Stimulated activated CD8-positive, alpha-beta memory T cell treated with anti-CD3 and anti-CD28 coated beads, Interleukin-7, amount 100 ng/mL, for 24 hours (primary cell): ENCODE results near the gene DENND6B.
"Not testable (repeated sequence)": the region's sequence is repeated elsewhere in the genome, so short reads cannot be mapped to it uniquely, and the experiment has no call there.

ENCODE experiments used
- DNase-seq: peaks from one replicate; pipeline ENCODE4 v3.0.0-alpha.2; 2020; ENCODE audit warnings: low read depth

The DENND6B gene, protein sequence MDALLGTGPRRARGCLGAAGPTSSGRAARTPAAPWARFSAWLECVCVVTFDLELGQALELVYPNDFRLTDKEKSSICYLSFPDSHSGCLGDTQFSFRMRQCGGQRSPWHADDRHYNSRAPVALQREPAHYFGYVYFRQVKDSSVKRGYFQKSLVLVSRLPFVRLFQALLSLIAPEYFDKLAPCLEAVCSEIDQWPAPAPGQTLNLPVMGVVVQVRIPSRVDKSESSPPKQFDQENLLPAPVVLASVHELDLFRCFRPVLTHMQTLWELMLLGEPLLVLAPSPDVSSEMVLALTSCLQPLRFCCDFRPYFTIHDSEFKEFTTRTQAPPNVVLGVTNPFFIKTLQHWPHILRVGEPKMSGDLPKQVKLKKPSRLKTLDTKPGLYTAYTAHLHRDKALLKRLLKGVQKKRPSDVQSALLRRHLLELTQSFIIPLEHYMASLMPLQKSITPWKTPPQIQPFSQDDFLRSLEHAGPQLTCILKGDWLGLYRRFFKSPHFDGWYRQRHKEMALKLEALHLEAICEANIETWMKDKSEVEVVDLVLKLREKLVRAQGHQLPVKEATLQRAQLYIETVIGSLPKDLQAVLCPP

DNA sequence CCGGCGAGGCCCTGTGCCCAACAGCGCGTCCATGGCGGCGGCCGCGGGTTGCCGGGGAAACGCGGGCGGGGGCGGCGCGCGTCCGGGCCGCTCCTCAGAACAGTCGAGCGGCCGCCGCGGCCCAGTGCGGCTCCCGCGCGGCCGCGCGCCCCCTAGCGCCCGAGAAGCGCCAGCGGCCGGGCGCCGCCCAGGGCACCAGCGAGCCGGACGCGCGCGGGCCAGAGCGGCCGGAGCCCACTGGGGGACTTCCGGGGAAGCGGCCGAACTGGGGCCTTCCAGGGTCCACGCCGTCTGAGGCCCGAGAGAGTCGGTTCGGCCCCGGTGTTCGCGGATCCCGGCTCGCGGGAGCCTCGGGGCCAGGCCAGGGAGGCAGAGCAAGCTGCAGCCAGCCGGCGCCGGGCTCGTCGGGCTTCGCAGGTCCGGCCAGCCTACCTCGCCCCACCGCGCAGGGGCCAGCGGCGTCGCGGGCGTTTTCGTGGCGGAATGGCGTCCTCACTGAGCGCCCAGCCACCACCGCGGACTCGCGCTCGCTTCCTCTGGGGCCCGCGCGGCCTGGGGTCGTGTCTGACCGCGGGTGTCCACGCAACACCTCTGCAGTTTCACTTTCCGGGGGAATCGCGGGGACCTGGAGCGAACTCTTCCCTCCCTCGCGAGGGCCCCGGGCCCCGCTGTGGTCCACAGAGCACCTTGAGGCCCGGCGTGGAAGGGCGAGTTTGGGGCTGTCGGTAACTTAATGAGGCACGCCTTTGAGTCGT, at the start of gene DENND6B:
TSS of gene DENND6B (minus strand) at position 57 of the 755 bp plus-strand sequence. CDS start at position 33, 24 bp downstream.
- DNase-seq = no peak

DNA sequence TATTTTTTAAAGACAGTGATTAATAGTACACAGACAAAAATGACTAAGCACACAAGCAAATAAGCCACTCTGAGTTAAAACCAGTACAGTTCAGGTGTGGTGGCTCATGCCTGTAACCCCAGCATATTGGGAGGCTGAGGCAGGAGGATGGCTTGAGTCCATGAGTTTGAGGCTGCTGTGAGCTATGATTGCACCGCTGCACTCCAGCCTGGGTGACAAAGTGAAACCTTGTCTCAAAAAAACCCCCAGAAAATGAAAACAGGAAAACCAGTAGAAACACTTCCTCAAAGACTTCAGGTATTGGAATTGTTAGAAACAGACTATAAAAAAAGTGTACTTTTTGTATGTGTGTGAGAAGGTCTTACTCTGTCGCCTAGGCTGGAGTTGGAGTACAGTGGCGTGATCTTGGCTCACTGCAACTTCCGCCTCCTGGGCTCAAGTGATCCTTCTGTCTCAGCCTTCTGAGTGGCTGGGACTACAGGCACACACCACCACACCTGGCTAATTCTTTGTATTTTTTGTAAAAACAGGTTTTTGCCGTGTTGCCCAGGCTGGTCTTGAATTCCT, 49.4 kb upstream of the DENND6B start:
- no peak for DNase-seq

DNA sequence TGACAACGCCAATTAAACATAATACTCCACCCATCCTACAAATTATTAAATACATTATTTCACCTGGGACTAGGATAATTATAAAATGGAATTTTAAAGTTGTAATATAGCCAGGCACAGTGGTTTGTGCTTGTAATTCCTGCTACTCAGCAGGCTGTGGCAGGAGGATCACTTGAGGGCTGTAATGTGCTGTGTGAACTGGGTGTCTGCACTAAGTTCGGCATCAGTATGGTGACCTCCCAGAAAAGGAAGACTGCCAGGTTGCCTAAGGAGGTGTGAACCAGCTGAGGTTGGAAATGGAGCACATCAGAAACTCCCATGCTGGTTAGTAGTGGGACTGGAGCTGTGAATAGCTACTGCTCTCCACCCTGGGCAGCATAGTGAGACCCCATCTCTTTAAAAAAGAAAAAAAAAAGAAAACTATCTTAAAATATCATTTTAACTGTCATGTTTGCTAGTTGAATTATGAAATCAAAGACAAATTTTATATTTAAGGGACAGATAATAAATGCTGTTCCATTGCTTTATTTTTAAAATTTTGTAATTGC, 44.4 kb upstream of the DENND6B start:
- no peak for DNase-seq

DNA sequence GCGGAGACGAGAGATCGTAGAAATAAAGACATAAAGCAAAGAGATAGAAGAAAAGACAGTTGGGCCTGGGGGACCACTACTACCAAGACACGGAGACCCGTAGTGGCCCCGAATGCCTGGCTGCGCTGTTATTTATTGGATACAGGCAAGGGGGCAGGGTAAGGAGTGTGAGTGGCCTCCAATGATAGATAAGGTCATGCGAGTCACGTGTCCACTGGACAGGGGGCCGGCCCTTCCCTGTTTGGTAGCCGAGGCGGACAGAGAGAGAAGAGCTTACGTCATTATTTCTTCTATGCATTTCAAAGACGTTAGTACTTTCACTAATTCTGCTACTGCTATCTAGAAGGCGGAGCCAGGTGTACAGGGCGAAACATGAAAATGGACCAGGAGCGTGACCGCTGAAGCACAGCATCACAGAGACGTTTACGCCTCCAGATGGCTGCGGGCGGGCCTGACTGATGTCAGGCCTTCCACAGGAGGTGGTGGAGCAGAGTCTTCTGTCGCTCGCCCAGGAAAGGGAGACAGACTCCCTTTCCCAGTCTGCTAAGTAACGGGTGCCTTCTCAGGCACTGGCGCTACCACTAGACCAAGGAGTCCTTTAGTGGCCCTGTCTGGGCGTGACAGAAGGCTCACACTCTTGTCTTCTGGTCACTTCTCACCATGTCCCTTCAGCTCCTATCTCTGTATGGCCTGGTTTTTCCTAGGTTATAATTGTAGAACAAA, 41.1 kb upstream of the DENND6B start:
- no peak for DNase-seq

DNA sequence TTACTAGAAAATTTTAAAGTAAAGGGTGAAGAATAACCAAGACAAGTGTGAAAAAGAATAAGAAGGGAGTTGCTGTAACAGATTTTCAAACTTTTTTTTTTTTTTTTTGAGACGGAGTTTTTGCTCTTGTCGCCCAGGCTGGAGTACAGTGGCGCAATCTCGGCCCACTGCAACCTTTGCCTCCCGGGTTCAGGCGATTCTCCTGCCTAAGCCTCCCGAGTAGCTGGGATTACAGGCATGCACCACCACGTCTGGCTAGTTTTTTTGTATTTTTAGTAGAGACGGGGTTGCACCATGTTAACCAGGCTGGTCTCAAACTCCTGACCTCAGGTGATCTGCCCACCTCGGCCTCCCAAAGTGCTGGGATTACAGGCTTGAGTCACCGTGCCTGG, 37.0 kb upstream of the DENND6B start:
- DNase-seq = not testable (repeated sequence)

DNA sequence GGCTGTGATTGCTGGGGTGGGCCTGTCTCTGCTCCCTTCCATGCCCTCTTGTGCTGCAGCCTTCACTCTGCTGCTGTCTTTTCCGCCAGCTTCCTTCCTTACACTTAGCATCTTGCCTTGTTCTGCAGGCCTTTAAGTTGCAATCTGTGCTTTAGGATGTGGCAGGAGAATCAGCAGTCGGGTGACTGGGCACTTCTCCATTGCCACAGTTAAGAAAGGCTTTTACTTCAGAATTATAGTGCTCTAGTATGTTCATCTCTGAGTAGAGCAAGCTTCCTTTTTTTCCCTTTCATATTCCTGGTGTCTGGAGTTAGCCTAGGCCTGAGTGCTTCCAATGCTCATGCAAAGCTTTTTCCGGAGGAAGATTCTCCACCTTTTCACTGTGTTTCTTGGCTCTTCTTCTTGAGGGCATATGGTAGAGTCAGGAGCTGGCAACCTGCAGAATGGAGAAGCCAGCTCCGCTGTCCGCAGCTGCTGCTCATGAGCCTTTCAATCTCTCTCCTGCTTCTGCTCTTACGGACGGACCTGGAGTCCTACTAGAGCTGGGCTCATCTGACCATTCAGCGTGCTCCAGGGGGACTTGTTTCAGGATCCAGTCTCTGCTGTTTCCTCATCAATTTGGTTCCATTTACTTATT, 36.5 kb upstream of the DENND6B start:
- DNase-seq = no peak

DNA sequence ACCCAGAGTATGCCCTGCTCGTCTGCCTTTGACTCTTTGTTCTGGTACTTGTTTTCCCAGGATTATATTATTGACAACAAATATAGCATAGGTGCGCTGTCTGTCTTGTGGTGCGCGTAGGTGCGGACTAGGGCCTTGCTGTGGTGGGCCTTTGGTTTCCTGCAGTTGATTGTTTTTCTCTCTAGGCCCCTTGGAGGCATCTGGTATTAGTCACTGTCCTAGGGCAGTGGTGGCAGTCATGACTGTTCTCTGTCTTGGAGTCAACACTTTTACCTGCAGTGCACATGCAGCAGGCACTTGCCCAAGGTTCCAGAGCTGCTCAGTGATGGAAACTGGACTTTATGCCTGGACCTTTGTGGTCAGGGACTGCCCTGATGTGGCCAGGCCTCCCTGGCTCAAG, 34.9 kb upstream of the DENND6B start:
- no peak for DNase-seq

DNA sequence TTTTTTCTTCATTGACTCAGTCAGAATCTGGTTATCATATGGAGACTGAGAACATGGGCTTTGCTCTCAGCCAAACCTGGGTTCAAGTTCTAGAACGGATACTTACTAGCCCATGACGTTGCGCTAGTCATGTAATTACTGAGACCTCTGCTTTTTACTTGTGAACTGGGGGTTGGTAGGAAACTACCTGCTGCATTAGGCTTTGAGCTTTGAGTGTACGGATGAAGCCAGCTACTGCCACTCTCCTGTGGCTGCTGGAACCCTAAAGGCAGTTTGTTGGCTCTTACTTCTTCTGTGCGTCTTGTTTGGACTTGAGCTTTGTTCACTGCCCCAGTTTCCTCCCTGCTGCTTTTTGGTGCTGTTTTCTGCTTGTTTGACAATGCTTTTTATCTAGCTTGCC, 34.4 kb upstream of the DENND6B start:
- no peak for DNase-seq

DNA sequence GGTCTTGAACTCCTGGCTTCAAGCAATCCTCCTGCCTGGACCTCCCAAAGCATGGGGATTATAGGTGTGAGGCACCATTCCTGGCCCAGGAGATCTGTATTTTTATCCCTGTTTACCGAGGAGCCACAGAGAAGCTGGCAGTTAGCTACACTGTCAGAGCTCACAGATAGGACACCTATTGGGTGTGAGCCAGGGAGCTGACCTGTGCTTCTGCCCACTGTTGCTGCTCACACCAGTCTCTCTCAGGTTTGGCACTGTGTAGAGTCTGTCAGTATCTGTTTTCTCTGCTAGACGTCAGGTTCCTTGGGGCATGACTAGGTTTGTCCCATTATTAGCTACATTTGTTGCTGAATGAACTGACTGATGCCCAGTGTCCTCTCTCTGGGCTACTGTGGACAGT, 33.8 kb upstream of the DENND6B start:
- DNase-seq = no peak

DNA sequence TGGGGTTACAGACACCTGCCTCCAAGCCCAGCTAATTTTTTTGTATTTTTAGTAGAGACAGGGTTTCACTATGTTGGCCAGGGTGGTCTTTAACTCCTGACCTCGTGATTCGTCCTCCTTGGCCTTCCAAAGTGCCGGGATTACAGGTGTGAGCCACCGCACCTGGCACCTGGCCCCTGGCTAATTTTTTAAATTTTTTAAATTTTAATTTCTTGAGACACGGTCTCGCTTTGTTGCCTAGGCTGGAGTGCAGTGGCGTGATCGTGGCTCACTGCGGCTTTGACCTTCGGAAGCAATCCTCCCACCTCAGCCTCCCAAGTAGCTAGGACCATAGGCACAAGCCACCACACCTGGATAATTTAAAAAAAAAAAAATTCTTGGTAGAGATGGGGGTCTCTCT, 30.9 kb upstream of the DENND6B start:
- no peak for DNase-seq

DNA sequence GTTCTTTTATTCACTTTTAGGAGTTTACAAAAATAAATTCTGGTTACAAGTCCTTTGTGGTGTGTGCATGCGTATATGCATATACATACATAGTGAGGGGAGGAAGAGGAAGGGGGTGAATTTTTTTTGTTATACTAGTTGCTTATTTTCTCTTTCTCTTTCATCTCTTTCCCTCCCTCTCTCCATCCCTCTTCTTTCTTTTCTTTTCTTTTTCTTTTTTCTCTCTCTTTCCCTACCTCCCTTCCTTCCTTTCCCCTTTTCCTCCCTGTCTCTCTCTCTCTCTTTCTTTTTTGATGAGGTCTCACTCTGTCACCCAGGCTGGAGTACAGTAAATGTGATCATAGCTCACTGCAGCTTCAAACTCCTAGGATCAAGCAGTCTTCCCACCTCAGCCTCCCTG, 30.4 kb upstream of the DENND6B start:
- no peak for DNase-seq

DNA sequence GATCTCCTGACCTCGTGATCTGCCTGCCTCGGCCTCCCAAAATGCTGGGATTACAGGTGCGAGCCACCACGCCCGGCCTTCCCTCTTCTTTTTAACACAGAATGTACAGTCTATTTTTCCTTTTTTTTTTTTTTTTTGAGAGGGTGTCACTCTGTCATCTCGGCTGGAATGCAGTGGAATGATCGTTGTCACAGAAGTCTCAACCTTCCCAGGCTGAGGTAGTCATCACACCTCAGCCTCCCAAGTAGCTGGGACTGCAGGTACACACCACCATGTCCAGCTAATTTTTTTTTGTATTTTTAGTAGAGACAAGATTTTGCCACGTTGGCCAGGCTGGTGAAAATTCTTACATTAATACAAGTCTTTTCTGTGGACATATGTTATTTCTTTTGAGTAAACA, 29.4 kb upstream of the DENND6B start:
- DNase-seq = no peak

DNA sequence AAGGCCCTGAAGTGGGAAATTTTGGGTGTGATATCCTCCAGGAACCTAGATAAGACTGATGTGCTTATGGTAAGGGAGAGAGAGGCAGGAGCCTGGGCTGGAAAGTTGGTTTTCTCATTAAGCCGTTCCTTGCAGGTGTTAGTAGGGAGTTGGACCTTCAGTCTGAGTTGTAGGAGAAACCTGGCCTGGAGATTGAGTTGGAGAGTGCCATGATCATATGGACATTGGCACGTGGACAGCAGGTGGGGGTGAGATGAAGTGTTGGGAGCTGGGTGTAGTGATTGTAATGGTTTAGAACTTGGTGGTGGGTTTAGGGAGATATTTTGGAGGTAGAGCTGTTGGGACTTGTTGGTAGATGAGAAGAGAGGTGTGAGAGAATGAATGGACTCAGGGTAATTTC, 21.2 kb upstream of the DENND6B start:
- no peak for DNase-seq

DNA sequence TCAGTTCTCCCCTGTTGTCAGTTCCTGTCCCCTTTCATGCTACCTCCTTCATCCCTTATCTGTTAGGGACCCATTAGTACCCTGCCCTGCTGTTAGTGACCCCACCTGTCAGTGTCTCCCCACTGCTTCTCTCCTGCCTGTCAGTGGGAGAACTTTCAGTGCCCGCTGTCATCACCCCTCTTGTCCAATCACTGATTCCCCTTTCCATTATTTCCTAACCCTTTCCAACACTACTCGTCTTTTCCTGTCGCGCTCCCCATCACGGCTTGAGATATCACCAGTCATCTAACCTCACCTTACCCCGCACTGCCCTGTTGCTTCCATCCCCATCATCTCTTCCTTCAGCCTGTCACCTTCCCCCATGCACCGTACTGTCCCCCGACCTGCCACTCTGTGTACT, 20.3 kb upstream of the DENND6B start:
- no peak for DNase-seq

DNA sequence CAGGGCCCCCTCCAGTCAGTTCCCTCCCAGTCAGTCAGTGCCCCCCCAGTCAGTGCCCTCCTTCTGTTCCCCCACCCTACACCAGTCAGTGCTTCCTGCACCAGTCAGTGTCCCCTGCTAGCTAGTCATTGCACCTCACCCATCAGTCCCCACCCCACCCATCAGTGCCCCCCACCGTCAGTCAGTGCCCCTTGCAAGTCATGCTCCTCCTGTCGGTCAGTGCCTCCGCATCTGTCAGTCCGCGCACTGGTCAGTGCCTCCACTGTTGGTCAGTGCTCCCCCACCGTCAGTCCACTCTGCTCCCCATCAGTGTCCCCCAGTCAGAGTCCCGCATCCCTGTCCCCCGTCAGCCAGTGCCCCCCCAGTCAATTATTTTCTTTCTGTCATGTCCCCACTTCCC, 19.7 kb upstream of the DENND6B start:
- no peak for DNase-seq

DNA sequence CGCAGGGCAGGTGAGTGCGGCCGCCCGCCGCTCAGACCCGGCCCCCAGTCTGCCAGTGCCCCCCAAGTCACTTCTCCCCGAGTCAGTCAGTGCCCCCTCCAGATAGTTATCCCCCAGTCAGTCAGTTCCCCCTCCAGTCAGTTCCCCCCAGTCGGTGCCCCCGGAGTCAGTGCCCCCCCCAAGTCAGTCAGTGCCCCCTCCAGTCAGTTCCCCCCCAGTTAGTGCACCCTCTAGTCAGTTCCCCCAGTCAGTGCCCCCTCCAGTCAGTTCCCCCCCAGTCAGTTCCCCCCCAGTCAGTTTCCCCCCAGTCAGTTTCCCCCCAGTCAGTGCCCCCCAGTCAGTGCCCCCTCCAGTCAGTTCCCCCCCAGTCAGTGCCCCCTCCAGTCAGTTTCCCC, 16.7 kb upstream of the DENND6B start:
- no peak for DNase-seq

DNA sequence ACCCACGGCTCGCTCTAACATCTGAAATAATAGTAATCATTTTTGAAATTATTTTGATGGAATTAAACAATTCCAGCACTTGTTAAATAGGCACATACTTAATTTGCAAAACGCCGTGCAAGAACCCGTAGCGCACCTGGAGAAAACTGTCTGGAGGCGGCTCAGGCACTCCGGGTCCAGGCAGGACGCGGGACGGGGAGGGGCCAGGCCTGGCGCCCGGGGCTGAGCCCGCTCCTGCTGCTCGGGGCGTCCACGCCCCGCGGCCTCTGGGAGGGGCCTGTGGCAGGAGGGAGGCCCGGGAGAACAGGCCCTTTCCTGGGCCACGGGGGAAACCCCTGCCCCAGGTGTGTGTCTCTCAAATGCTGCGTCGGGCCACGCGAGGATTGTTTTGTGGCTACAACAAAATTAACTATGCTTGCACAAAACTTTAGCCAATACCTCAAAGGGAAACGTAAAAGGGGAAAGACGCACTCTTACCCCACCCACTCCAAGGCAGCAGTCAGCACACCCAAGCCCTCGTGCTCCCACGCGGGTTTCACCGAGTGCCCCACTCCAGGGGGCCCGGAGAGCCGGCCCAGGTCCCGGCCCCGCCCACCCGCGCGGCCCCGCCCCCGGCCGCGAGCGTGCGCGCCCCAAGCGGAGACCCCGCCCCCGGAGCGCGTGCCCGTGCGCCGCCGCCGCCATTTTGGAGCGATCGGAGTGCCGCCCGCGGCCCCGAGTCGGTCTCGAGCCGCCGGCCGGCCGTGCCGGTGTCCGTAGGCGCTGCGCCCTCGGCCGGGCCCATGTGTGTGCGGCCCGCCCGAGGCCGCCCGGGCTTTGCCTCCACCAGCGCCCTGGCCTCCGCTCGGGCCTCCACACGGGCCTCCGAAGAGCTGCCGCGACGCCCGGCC, 16.1 kb upstream of the DENND6B start, which contains the start of gene PPP6R2:
TSS of gene PPP6R2 (plus strand) at position 677 of the 890 bp plus-strand sequence. CDS start 50,582 bp downstream, outside the sequence.
- DNase-seq = peak; percentile 77

DNA sequence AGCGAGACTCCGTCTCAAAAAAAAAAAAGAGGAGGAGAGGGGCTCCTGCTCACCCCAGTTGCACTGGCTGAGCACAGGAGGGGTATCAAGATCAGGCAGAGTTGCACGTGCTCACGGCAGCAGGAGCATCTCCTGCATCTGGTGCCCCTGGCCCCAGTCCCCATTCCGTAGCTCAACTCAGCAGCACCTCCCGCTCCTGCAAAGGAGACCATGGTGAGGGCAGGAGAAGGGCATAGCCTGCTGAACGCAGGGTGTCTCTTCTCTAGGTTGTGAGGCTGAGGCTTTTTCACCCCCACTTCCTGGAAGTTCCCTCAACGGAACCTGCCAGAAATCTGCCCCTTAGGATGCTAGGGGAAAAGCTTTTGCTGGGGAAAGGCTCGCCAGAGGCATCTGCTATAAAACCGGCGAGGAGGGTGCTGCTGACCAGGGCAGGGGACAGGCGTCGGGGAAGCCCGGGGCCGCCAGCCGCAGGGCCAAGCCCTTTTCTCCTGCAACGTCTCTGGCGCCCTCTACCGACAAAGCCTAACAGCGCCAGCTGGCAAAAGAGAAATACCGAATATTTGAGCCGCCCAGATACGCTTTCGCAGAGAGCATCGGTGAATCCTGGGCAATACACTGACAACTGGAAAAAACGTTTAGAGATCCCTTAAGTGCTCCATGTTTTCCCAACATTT, 15.3 kb upstream of the DENND6B start:
- peak; percentile 75 for DNase-seq
